HEK293T (cell line): Measurements from ENCODE around the gene HSF5.

Source experiments
- ARNT ChIP-seq: fragments of 450-650 bp; IDR thresholded peaks from 2 replicates; pipeline ENCODE4 v1.6.1; 2017; ENCODE audit warnings: mild to moderate bottlenecking
- BHLHE40 ChIP-seq: fragments of 450-650 bp; IDR thresholded peaks from 2 replicates; pipeline ENCODE4 v1.6.1; 2016; ENCODE audit warnings: mild to moderate bottlenecking, moderate library complexity, borderline replicate concordance
- ELF4 ChIP-seq: fragments of 450-650 bp; IDR thresholded peaks from 2 replicates; pipeline ENCODE4 v1.6.1; 2017; ENCODE audit warnings: antibody characterized with exemption
- FOXM1 ChIP-seq: fragments of 450-650 bp; IDR thresholded peaks from 2 replicates; pipeline ENCODE4 v1.6.1; 2017; ENCODE audit warnings: mild to moderate bottlenecking, borderline replicate concordance
- L3MBTL2 ChIP-seq: fragments of 450-650 bp; conservative IDR thresholded peaks from 2 replicates; pipeline ENCODE4 v1.6.1; 2016; ENCODE audit warnings: mild to moderate bottlenecking
- SP1 ChIP-seq: fragments of 450-650 bp; IDR thresholded peaks from 2 replicates; pipeline ENCODE4 v1.6.1; 2017
- SUZ12 ChIP-seq: fragments of 450-650 bp; IDR thresholded peaks from 2 replicates; pipeline ENCODE4 v1.6.1; 2016; ENCODE audit warnings: mild to moderate bottlenecking
- TARDBP ChIP-seq: fragments of 450-650 bp; IDR thresholded peaks from 2 replicates; pipeline ENCODE4 v1.6.1; 2016
- ZNF384 ChIP-seq: fragments of 450-650 bp; IDR thresholded peaks from 2 replicates; pipeline ENCODE4 v1.6.1; 2016

- TF ChIP-seq SUZ12 = no peak
- no peak for TF ChIP-seq ZNF384
- no peak for TF ChIP-seq L3MBTL2
- no peak for TF ChIP-seq ELF4
- no peak for TF ChIP-seq BHLHE40
- no peak for TF ChIP-seq FOXM1
- TF ChIP-seq ARNT = no peak
- TF ChIP-seq SP1 = no peak
- TF ChIP-seq TARDBP = no peak
Observed at GRCh38 chr17:58537266-58537665, 49.1 kb upstream of the HSF5 start.
